AG10803 (cell line): ENCODE data around the gene TMPRSS11F.

Source experiments
- DNase-seq: peaks from one replicate; pipeline ENCODE4 v3.0.0; 2010; ENCODE audit warnings: low read depth
- H3K4me3 ChIP-seq: 2 replicates; pipeline ENCODE4 v1.5.1; 2011; ENCODE audit warnings: mild to moderate bottlenecking, low read length, control low read depth
- CTCF ChIP-seq: conservative IDR thresholded peaks from 2 replicates; pipeline ENCODE4 v1.5.1; 2011; ENCODE audit warnings: mild to moderate bottlenecking, low read length, control low read depth, inconsistent platforms

TMPRSS11F gene

GRCh38 chr4:68079928-68080327 lies 49.7 kb downstream of the TMPRSS11F start:
- TF ChIP-seq CTCF = no peak
- H3K4me3 ChIP-seq = no peak overlapping the region
- no peak for DNase-seq

- DNase-seq = no peak
- TF ChIP-seq CTCF = no peak
- H3K4me3 ChIP-seq = no peak overlapping the region
These were observed 51.9 kb downstream of the TMPRSS11F start for GRCh38 chr4:68077737-68078136.

GRCh38 chr4:68077301-68077700 lies 52.4 kb downstream of the TMPRSS11F start:
- no peak overlapping the region for H3K4me3 ChIP-seq
- DNase-seq = no peak
- TF ChIP-seq CTCF = no peak

- TF ChIP-seq CTCF = no peak
- no peak overlapping the region for H3K4me3 ChIP-seq
- DNase-seq = no peak
These were observed 53.5 kb downstream of the TMPRSS11F start for GRCh38 chr4:68076194-68076593.

GRCh38 chr4:68074397-68074796 lies 55.3 kb downstream of the TMPRSS11F start:
- no peak overlapping the region for H3K4me3 ChIP-seq
- TF ChIP-seq CTCF = no peak
- peak; percentile 17 for DNase-seq

GRCh38 chr4:68070302-68070701 lies 59.4 kb downstream of the TMPRSS11F start:
- no peak overlapping the region for H3K4me3 ChIP-seq
- DNase-seq = no peak
- no peak for TF ChIP-seq CTCF

GRCh38 chr4:68062501-68062900 lies 67.2 kb downstream of the TMPRSS11F start:
- no peak for DNase-seq
- H3K4me3 ChIP-seq = no peak overlapping the region
- TF ChIP-seq CTCF = no peak
